Globus pallidus (tissue), 1 donor: Measurements from ENCODE around the gene SMIM35.

ENCODE experiments used
- DNase-seq: peaks from one replicate; pipeline ENCODE4 v3.0.0-alpha.2; 2015; ENCODE audit warnings: low spot score

SMIM35 gene

GRCh38 chr11:118002010-118002540, 84.7 kb downstream of the SMIM35 start:
- DNase-seq: no peak

- no peak for DNase-seq
Measured at GRCh38 chr11:118001494-118001971, 85.2 kb downstream of the SMIM35 start.

- DNase-seq: no peak
Measured at GRCh38 chr11:118000850-118001228, 85.9 kb downstream of the SMIM35 start.

GRCh38 chr11:118000067-118000849, 86.5 kb downstream of the SMIM35 start:
- DNase-seq: no peak

- DNase-seq: no peak
Measured at GRCh38 chr11:117999354-117999993, 87.3 kb downstream of the SMIM35 start.

- DNase-seq: no peak
Measured at GRCh38 chr11:117998664-117999353, 88.0 kb downstream of the SMIM35 start.

- no peak for DNase-seq
Measured at GRCh38 chr11:117997823-117998579, 88.8 kb downstream of the SMIM35 start.

GRCh38 chr11:117997406-117997805, 89.4 kb downstream of the SMIM35 start:
- no peak for DNase-seq

GRCh38 chr11:117996058-117996457, 90.7 kb downstream of the SMIM35 start:
- no peak for DNase-seq

GRCh38 chr11:117995472-117995871, 91.3 kb downstream of the SMIM35 start:
- no peak for DNase-seq

- no peak for DNase-seq
Measured at GRCh38 chr11:117993988-117994745, 92.6 kb downstream of the SMIM35 start.

- no peak for DNase-seq
Measured at GRCh38 chr11:117992620-117993019, 94.1 kb downstream of the SMIM35 start.

GRCh38 chr11:117992136-117992535, 94.6 kb downstream of the SMIM35 start:
- no peak for DNase-seq

- DNase-seq: no peak
Measured at GRCh38 chr11:117989351-117990102, 97.2 kb downstream of the SMIM35 start.

- peak; percentile 49 for DNase-seq
Measured at GRCh38 chr11:117986981-117987574, 99.7 kb downstream of the SMIM35 start.

- peak; percentile 78 for DNase-seq
Measured at GRCh38 chr11:117985953-117986887, 100.5 kb downstream of the SMIM35 start, which contains the start of gene IL10RA. IL10RA (plus strand) TSS chr11:117986394; CDS start chr11:117986468, 74 bp downstream.

- no peak for DNase-seq
Measured at GRCh38 chr11:117984476-117984875, 102.3 kb downstream of the SMIM35 start.

- no peak for DNase-seq
Measured at GRCh38 chr11:117983163-117983475, 103.6 kb downstream of the SMIM35 start.

GRCh38 chr11:117980720-117981119, 106.0 kb downstream of the SMIM35 start:
- DNase-seq: no peak
